Measurements from ENCODE around the gene COL9A1. TPM values are rescaled to one million over a fixed set of nuclear protein-coding genes. Genes with fewer than 3 reads are reported as not detected.

COL9A1 gene
- total RNA-seq, 2 donors from 2014 or later = not detected

GRCh38 chr6:70272071-70272470 lies 30.8 kb downstream of the COL9A1 start:
- H3K27me3 ChIP-seq (replicated peaks; ENCODE audit: insufficient read depth) = no peaks in the 10 kb centered on the region
- no peak overlapping the region for H3K27ac ChIP-seq
- DNase-seq (ENCODE audit: low spot score) (no peak), ATAC-seq (ENCODE audit: insufficient number of reproducible peaks, low FRiP score, low read depth) (no peak)
- no peak for TF ChIP-seq CTCF (IDR thresholded peaks at IDR 0.05)
- H3K4me3 ChIP-seq = no peak overlapping the region
- H3K36me3 ChIP-seq = no peaks in the 10 kb centered on the region
- H3K9me3 ChIP-seq = no peaks in the 10 kb centered on the region
- no peaks in the 10 kb centered on the region for H3K4me1 ChIP-seq (ENCODE audit: control insufficient read depth in 1 of 2, low read depth in 2 of 2)

- no peak for DNase-seq (ENCODE audit: low spot score)
- no peak for TF ChIP-seq CTCF (IDR thresholded peaks at IDR 0.05)
- Histone ChIP-seq H3K4me1 (ENCODE audit: control insufficient read depth in 1 of 2, low read depth in 2 of 2) (no peaks in the 10 kb centered on the region), H3K9me3 (no peaks in the 10 kb centered on the region), H3K4me3 (no peak overlapping the region), H3K36me3 (no peaks in the 10 kb centered on the region), H3K27ac (no peak overlapping the region), H3K27me3 (replicated peaks; ENCODE audit: insufficient read depth) (no peaks in the 10 kb centered on the region)
- ATAC-seq (ENCODE audit: insufficient number of reproducible peaks, low FRiP score, low read depth) = no peak
Observed at GRCh38 chr6:70270287-70271005, 32.4 kb downstream of the COL9A1 start.

- no peak for ATAC-seq (ENCODE audit: insufficient number of reproducible peaks, low FRiP score, low read depth)
- Histone ChIP-seq H3K4me3 (no peak overlapping the region), H3K4me1 (ENCODE audit: control insufficient read depth in 1 of 2, low read depth in 2 of 2) (no peaks in the 10 kb centered on the region), H3K36me3 (no peaks in the 10 kb centered on the region), H3K27ac (no peak overlapping the region), H3K9me3 (no peaks in the 10 kb centered on the region), H3K27me3 (replicated peaks; ENCODE audit: insufficient read depth) (no peaks in the 10 kb centered on the region)
- DNase-seq (ENCODE audit: low spot score) = no peak
- TF ChIP-seq CTCF (IDR thresholded peaks at IDR 0.05) = no peak
Observed at GRCh38 chr6:70266142-70266541, 36.7 kb downstream of the COL9A1 start.

- H3K27ac ChIP-seq = no peak overlapping the region
- DNase-seq (ENCODE audit: low spot score) = no peak
- no peaks in the 10 kb centered on the region for H3K27me3 ChIP-seq (replicated peaks; ENCODE audit: insufficient read depth)
- H3K4me3 ChIP-seq = no peak overlapping the region
- no peaks in the 10 kb centered on the region for H3K9me3 ChIP-seq
- no peaks in the 10 kb centered on the region for H3K36me3 ChIP-seq
- no peaks in the 10 kb centered on the region for H3K4me1 ChIP-seq (ENCODE audit: control insufficient read depth in 1 of 2, low read depth in 2 of 2)
- TF ChIP-seq CTCF (IDR thresholded peaks at IDR 0.05) = no peak
- ATAC-seq (ENCODE audit: insufficient number of reproducible peaks, low FRiP score, low read depth) = no peak
Observed at GRCh38 chr6:70264306-70264705, 38.6 kb downstream of the COL9A1 start.

- no peak overlapping the region for H3K27ac ChIP-seq
- TF ChIP-seq CTCF (IDR thresholded peaks at IDR 0.05) = no peak
- H3K9me3 ChIP-seq = no peaks in the 10 kb centered on the region
- DNase-seq (ENCODE audit: low spot score) (no peak), ATAC-seq (ENCODE audit: insufficient number of reproducible peaks, low FRiP score, low read depth) (no peak)
- H3K4me1 ChIP-seq (ENCODE audit: control insufficient read depth in 1 of 2, low read depth in 2 of 2) = no peaks in the 10 kb centered on the region
- no peak overlapping the region for H3K4me3 ChIP-seq
- no peaks in the 10 kb centered on the region for H3K36me3 ChIP-seq
- H3K27me3 ChIP-seq (replicated peaks; ENCODE audit: insufficient read depth) = no peaks in the 10 kb centered on the region
Observed at GRCh38 chr6:70258483-70258882, 44.4 kb downstream of the COL9A1 start.
